Measurements from ENCODE around the gene PLA2G4F. TPM values are rescaled to one million over a fixed set of nuclear protein-coding genes. Genes with fewer than 3 reads are reported as not detected.

The PLA2G4F gene
- total RNA-seq, 4 donors from 2014 or later: not detected

- no peak for TF ChIP-seq CTCF (IDR thresholded peaks at IDR 0.05; ENCODE audit: low read depth)
These were observed 4.1 kb downstream of the PLA2G4F start for GRCh38 chr15:42152196-42152920.

- no peak for TF ChIP-seq CTCF (IDR thresholded peaks at IDR 0.05; ENCODE audit: low read depth)
These were observed 4.7 kb downstream of the PLA2G4F start for GRCh38 chr15:42151736-42152135.

GRCh38 chr15:42151141-42151561 is 5.3 kb downstream of the PLA2G4F start:
- TF ChIP-seq CTCF (IDR thresholded peaks at IDR 0.05; ENCODE audit: low read depth): no peak

- TF ChIP-seq CTCF (IDR thresholded peaks at IDR 0.05; ENCODE audit: low read depth): no peak
These were observed 6.0 kb downstream of the PLA2G4F start for GRCh38 chr15:42150219-42150970.

- TF ChIP-seq CTCF (IDR thresholded peaks at IDR 0.05; ENCODE audit: low read depth): no peak
These were observed 6.8 kb downstream of the PLA2G4F start for GRCh38 chr15:42149493-42150218.

GRCh38 chr15:42148808-42149492 is 7.5 kb downstream of the PLA2G4F start:
- TF ChIP-seq CTCF (IDR thresholded peaks at IDR 0.05; ENCODE audit: low read depth): no peak

All from subcutaneous adipose tissue (tissue), 4 donors.